Neuronal stem cell (in vitro differentiated cells): ENCODE results near the gene SIRPA. TPM values are rescaled to one million over a fixed set of nuclear protein-coding genes. Genes with fewer than 3 reads are reported as not detected.
A peak's percentile ranks its signal among the peaks of the same experiment; 100 is the strongest.

Experiments
- DNase-seq: peaks from one replicate; pipeline ENCODE4 v3.0.0-alpha.2; 2013; ENCODE audit warnings: low spot score
- H2AFZ ChIP-seq: one replicate; pipeline ENCODE4 v1.6.1; 2013; ENCODE audit warnings: mild to moderate bottlenecking, low read length, inconsistent platforms
- H2AK5ac ChIP-seq: 2 replicates; pipeline ENCODE4 v1.6.1; 2013; ENCODE audit warnings: low read depth, mild to moderate bottlenecking, inconsistent platforms, low read length, moderate library complexity, mixed read lengths
- H2BK120ac ChIP-seq: 2 replicates; pipeline ENCODE4 v1.6.1; 2013; ENCODE audit warnings: low read depth, mild to moderate bottlenecking, inconsistent platforms, low read length, moderate library complexity, mixed read lengths
- H2BK12ac ChIP-seq: one replicate; pipeline ENCODE4 v1.6.1; 2013; ENCODE audit warnings: low read length, inconsistent platforms
- H2BK15ac ChIP-seq: 2 replicates; pipeline ENCODE4 v1.6.1; 2013; ENCODE audit warnings: mild to moderate bottlenecking, low read length, inconsistent platforms, mixed read lengths
- H2BK5ac ChIP-seq: one replicate; pipeline ENCODE4 v1.6.1; 2013; ENCODE audit warnings: inconsistent platforms, mild to moderate bottlenecking, low read length, moderate library complexity
- H3K14ac ChIP-seq: one replicate; pipeline ENCODE4 v1.6.1; 2013; ENCODE audit warnings: low read length, inconsistent platforms
- H3K18ac ChIP-seq: 2 replicates; pipeline ENCODE4 v1.6.1; 2013; ENCODE audit warnings: low read length, inconsistent platforms
- H3K23ac ChIP-seq: 2 replicates; pipeline ENCODE4 v1.6.1; 2013; ENCODE audit warnings: low read depth, mild to moderate bottlenecking, mixed read lengths, low read length, inconsistent platforms; ENCODE audit not compliant: poor library complexity
- H3K27ac ChIP-seq: replicated peaks from 3 replicates; pipeline ENCODE4 v1.5.1; 2013; ENCODE audit warnings: low read length, inconsistent platforms
- H3K27me3 ChIP-seq, 3 experiments: 2 replicates each; pipeline ENCODE4 v1.6.1; 2013; ENCODE audit warnings: low read length in 3 of 3, mild to moderate bottlenecking in 2 of 3, inconsistent platforms in 1 of 3, low read depth in 1 of 3, mixed read lengths in 1 of 3, moderate library complexity in 1 of 3; ENCODE audit not compliant: control insufficient read depth in 3 of 3, insufficient read depth in 3 of 3
- H3K36me3 ChIP-seq, 2 donors: replicated peaks in 1 of 2; 2 replicates each; pipeline ENCODE4 v1.6.1; 2013; ENCODE audit warnings: low read length in 2 of 2; ENCODE audit not compliant: control insufficient read depth in 2 of 2, insufficient read depth in 2 of 2
- H3K4ac ChIP-seq: 2 replicates; pipeline ENCODE4 v1.6.1; 2013; ENCODE audit warnings: inconsistent platforms, mild to moderate bottlenecking, low read length, moderate library complexity
- H3K4me1 ChIP-seq, 2 donors: 1 replicate in 1 of 2; 2 replicates in 1 of 2; pipeline ENCODE4 v1.6.1; 2013; ENCODE audit warnings: low read length in 2 of 2, low read depth in 1 of 2; ENCODE audit not compliant: control insufficient read depth in 2 of 2, insufficient read depth in 1 of 2
- H3K4me2 ChIP-seq: one replicate; pipeline ENCODE4 v1.6.1; 2013; ENCODE audit warnings: mild to moderate bottlenecking, low read length, inconsistent platforms; ENCODE audit not compliant: insufficient read depth, poor library complexity, severe bottlenecking
- H3K4me3 ChIP-seq, 2 donors: 2 replicates each; pipeline ENCODE4 v1.5.1; 2013; ENCODE audit warnings: low read length in 2 of 2, mild to moderate bottlenecking in 2 of 2, inconsistent platforms in 1 of 2, moderate library complexity in 1 of 2
- H3K79me1 ChIP-seq: one replicate; pipeline ENCODE4 v1.6.1; 2013; ENCODE audit warnings: low read depth, mild to moderate bottlenecking, inconsistent platforms, low read length, moderate library complexity
- H3K9ac ChIP-seq: one replicate; pipeline ENCODE4 v1.6.1; 2013; ENCODE audit warnings: mild to moderate bottlenecking, low read depth, low read length, inconsistent platforms; ENCODE audit not compliant: poor library complexity
- H3K9me3 ChIP-seq, 2 donors: replicated peaks in 1 of 2; 2 replicates each; pipeline versions ENCODE3 to v1.6.1; 2013; ENCODE audit warnings: low read length in 2 of 2, mild to moderate bottlenecking in 2 of 2, inconsistent platforms in 1 of 2, low read depth in 1 of 2, mixed read lengths in 1 of 2, moderate library complexity in 1 of 2; ENCODE audit not compliant: control insufficient read depth in 2 of 2, insufficient read depth in 1 of 2
- H4K8ac ChIP-seq: one replicate; pipeline ENCODE4 v1.6.1; 2013; ENCODE audit warnings: low read depth, mild to moderate bottlenecking, inconsistent platforms, low read length, moderate library complexity
- H4K91ac ChIP-seq: one replicate; pipeline ENCODE4 v1.6.1; 2013; ENCODE audit warnings: low read length, low read depth, mild to moderate bottlenecking, inconsistent platforms; ENCODE audit not compliant: poor library complexity
- WGBS, 2 donors: extraction: QIAGEN DNeasy Blood & Tissue Kit; methylation state at CpG; one replicate each; pipeline ENCODE4 v1.1.7; 2013; ENCODE audit warnings: missing lambda C conversion rate in 2 of 2, mixed read lengths in 1 of 2; ENCODE audit not compliant: insufficient read length in 2 of 2, insufficient replicate concordance in 1 of 2; ENCODE audit errors: extremely low coverage in 2 of 2; 5-methylcytosine and 5-hydroxymethylcytosine counted together
- polyA plus RNA-seq, 2 experiments: library from polyadenylated mRNA; stranded (reverse); fragments of 200-250 nt; gene quantifications; one replicate each; pipeline ENCODE4 v1.2.3, GENCODE V29; 2013

The SIRPA gene
- 8.4 TPM for polyA plus RNA-seq (2013, experiment 1 of 2)
- polyA plus RNA-seq (2013, experiment 2 of 2), result 8.4 TPM

GRCh38 chr20:1894951-1895673 lies at the start of gene SIRPA:
Gene SIRPA, plus strand, starts transcription at chr20:1895407. Its CDS starts 41 bp downstream, at chr20:1895448.
- H3K18ac ChIP-seq, result peak within 1 kb of the TSS; percentile 88
- no peaks in the 10 kb centered on the region for H3K36me3 ChIP-seq

GRCh38 chr20:1845701-1846100 lies 49.5 kb upstream of the SIRPA start:
- Histone ChIP-seq H3K23ac (peak overlapping the region; percentile 6), H2AK5ac (peak overlapping the region; percentile 54), H3K27ac (no peak overlapping the region), H2AFZ (no peak overlapping the region), H3K9ac (peak overlapping the region; percentile 6), H3K27me3 (peaks cover 0 to 3% (median 0%) of the 10 kb centered on the region in 3 experiments), H3K14ac (peak overlapping the region; percentile 32), H2BK12ac (no peak overlapping the region), H4K8ac (peak overlapping the region; percentile 43), H2BK120ac (no peak overlapping the region), H3K79me1 (no peaks in the 10 kb centered on the region), H2BK15ac (peak overlapping the region; percentile 28), H3K36me3 (no peaks in the 10 kb centered on the region), H2BK5ac (no peak overlapping the region), H3K4me1 (peaks cover 2 to 5% of the 10 kb centered on the region in 2 donors), H3K4ac (no peak overlapping the region), H3K9me3 (no peaks in the 10 kb centered on the region), H3K4me3 (no peak overlapping the region), H3K18ac (peak overlapping the region; percentile 16), H3K4me2 (no peak overlapping the region), H4K91ac (no peak overlapping the region)
- DNase-seq, result no peak
- WGBS, 2 donors, result no CpG with 5 or more reads among the region's 7 CpGs

More at GRCh38 chr20:1894951-1895673, at the start of gene SIRPA:
- no peak within 1 kb of the TSS for H4K91ac ChIP-seq
- no CpG with 5 or more reads among the region's 74 CpGs for WGBS, 2 donors
- DNase-seq, result peak; percentile 45
- H3K9me3 ChIP-seq, result peaks cover 0 to 2% of the 10 kb centered on the region in 2 donors
- peak within 1 kb of the TSS; percentile 40 for H3K27ac ChIP-seq
- no peak within 1 kb of the TSS for H3K4ac ChIP-seq
- H3K27me3 ChIP-seq, result peaks cover 0 to 13% (median 11%) of the 10 kb centered on the region in 3 experiments
- H2AK5ac ChIP-seq, result peak within 1 kb of the TSS; percentile 64
- no peak within 1 kb of the TSS for H4K8ac ChIP-seq
- peak within 1 kb of the TSS; percentile 81 for H3K4me2 ChIP-seq
- H2AFZ ChIP-seq, result peak within 1 kb of the TSS; percentile 96
- H3K79me1 ChIP-seq, result no peaks in the 10 kb centered on the region
- H2BK120ac ChIP-seq, result no peak within 1 kb of the TSS
- no peak within 1 kb of the TSS for H3K23ac ChIP-seq
- H3K4me3 ChIP-seq, result peak within 1 kb of the TSS; percentile 74 to 86
- H2BK5ac ChIP-seq, result peak within 1 kb of the TSS; percentile 47
- peaks cover 7 to 10% of the 10 kb centered on the region in 2 donors for H3K4me1 ChIP-seq
- H3K9ac ChIP-seq, result peak within 1 kb of the TSS; percentile 78
- H2BK12ac ChIP-seq, result no peak within 1 kb of the TSS
- H3K14ac ChIP-seq, result no peak within 1 kb of the TSS
- peak within 1 kb of the TSS; percentile 22 for H2BK15ac ChIP-seq

GRCh38 chr20:1846341-1846740 lies 48.9 kb upstream of the SIRPA start:
- Histone ChIP-seq H3K27me3 (no peaks in the 10 kb centered on the region), H3K4ac (no peak overlapping the region), H3K4me1 (peaks cover 2 to 5% of the 10 kb centered on the region in 2 donors), H2BK5ac (no peak overlapping the region), H2AK5ac (no peak overlapping the region), H3K14ac (no peak overlapping the region), H3K23ac (no peak overlapping the region), H3K36me3 (no peaks in the 10 kb centered on the region), H2BK15ac (no peak overlapping the region), H3K79me1 (no peaks in the 10 kb centered on the region), H3K4me2 (no peak overlapping the region), H3K9ac (no peak overlapping the region), H2BK120ac (no peak overlapping the region), H2BK12ac (no peak overlapping the region), H4K8ac (no peak overlapping the region), H4K91ac (no peak overlapping the region), H3K27ac (no peak overlapping the region), H3K9me3 (no peaks in the 10 kb centered on the region), H3K18ac (no peak overlapping the region), H3K4me3 (no peak overlapping the region), H2AFZ (no peak overlapping the region)
- DNase-seq, result no peak
- WGBS, 2 donors, result no CpG with 5 or more reads among the region's 1 CpG

- H3K9me3 ChIP-seq, result no peaks in the 10 kb centered on the region
- no peak overlapping the region for H4K91ac ChIP-seq
- no peak overlapping the region for H3K4ac ChIP-seq
- no peaks in the 10 kb centered on the region for H3K27me3 ChIP-seq
- no peak overlapping the region for H2BK120ac ChIP-seq
- H2AFZ ChIP-seq, result no peak overlapping the region
- DNase-seq, result no peak
- no peak overlapping the region for H4K8ac ChIP-seq
- no peak overlapping the region for H3K9ac ChIP-seq
- no peak overlapping the region for H3K4me2 ChIP-seq
- H2BK15ac ChIP-seq, result no peak overlapping the region
- H3K4me1 ChIP-seq, result peaks cover 2 to 5% of the 10 kb centered on the region in 2 donors
- no peaks in the 10 kb centered on the region for H3K79me1 ChIP-seq
- no peak overlapping the region for H3K27ac ChIP-seq
- H3K36me3 ChIP-seq, result no peaks in the 10 kb centered on the region
- H2BK5ac ChIP-seq, result no peak overlapping the region
- no peak overlapping the region for H2BK12ac ChIP-seq
- H3K4me3 ChIP-seq, result no peak overlapping the region
- H3K14ac ChIP-seq, result no peak overlapping the region
- no peak overlapping the region for H3K23ac ChIP-seq
- WGBS, 2 donors, result no CpG with 5 or more reads among the region's 1 CpG
- no peak overlapping the region for H2AK5ac ChIP-seq
- no peak overlapping the region for H3K18ac ChIP-seq
Observed at GRCh38 chr20:1846876-1847275, 48.3 kb upstream of the SIRPA start.
